GM13976 (cell line): ENCODE measurements around the gene IQCM.

Experiments
- DNase-seq: peaks from one replicate; pipeline ENCODE4 v3.0.0; 2012; ENCODE audit warnings: low spot score
- in situ Hi-C: fragments of 300-500 bp; cut with MboI; formaldehyde crosslinking; loops from one replicate; pipeline ENCODE4 v1.12.0; 2022; ENCODE audit warnings: low sequenced_read_pairs, mixed read lengths, inconsistent platforms; ENCODE audit not compliant: unreplicated experiment
- TF ChIP-seq, protein P1 (sequence below): IDR thresholded peaks from 2 replicates; pipeline ENCODE4 v1.5.1; 2012; ENCODE audit warnings: borderline replicate concordance, mild to moderate bottlenecking; ENCODE audit not compliant: insufficient read depth; ENCODE audit errors: extremely low read depth, missing control alignments, control extremely low read depth

IQCM gene

DNA sequence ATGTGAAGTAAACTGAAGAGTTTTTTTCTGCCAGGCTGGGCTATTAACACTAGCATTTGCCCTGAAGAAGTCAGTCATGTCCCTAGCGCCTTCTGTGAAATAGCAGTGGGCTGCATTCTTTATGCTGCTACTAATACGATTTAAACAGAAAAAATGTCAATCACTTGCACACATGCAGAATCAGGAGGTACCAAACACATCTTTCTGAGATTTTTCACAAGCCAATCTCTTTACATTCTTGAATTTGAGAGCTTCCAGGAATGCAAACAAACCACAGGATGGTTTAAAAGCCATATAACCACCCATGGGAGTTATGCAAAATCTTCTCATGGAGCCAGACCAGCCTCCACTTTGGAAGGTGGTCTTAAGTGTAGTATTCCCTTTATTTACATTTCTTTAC is 220.1 kb downstream of the IQCM start:
- TF ChIP-seq, protein P1, sequence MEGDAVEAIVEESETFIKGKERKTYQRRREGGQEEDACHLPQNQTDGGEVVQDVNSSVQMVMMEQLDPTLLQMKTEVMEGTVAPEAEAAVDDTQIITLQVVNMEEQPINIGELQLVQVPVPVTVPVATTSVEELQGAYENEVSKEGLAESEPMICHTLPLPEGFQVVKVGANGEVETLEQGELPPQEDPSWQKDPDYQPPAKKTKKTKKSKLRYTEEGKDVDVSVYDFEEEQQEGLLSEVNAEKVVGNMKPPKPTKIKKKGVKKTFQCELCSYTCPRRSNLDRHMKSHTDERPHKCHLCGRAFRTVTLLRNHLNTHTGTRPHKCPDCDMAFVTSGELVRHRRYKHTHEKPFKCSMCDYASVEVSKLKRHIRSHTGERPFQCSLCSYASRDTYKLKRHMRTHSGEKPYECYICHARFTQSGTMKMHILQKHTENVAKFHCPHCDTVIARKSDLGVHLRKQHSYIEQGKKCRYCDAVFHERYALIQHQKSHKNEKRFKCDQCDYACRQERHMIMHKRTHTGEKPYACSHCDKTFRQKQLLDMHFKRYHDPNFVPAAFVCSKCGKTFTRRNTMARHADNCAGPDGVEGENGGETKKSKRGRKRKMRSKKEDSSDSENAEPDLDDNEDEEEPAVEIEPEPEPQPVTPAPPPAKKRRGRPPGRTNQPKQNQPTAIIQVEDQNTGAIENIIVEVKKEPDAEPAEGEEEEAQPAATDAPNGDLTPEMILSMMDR, result no peak
- no peak for DNase-seq
- in situ Hi-C loops, result no loop called here

DNA sequence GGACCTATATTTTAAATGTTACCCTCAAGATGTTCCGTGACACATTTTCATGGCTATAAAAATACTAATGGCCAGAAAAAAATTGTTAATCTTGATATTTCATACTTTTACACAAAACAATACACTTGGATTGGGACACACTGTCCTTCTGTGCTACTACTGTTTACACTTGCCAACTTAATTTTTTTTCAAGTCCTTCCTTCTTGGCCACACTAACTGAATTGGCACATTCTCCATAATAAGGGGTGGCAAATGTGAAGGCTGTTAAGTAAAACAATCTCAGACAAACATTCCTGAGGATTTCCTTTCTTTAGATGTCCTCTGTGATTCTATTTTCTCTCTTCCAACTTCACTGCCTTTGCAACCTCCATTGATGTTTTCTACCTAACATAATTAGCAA is 225.8 kb downstream of the IQCM start:
- in situ Hi-C loops, result no loop called here
- DNase-seq, result no peak
- TF ChIP-seq, protein P1, result no peak

DNA sequence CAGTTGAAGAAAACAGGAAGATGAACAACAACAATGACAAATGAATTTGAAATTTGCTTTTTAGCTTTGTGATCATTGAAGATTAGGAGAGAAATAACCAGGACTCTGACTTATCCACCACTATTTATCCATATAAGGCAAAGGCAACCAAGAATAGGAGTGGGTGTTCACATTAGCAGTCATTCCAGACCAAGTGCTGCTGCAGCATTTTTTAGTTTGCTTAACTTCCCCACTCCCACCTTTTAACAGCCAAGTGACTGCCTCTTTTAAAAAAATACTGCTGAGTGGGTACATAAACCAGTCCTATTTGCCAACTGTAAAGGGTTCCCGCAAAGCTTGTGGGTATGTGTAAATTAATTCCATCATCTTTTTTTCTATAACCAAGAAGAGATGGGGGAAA is 230.9 kb downstream of the IQCM start:
- TF ChIP-seq, protein P1, result no peak
- in situ Hi-C loops, result no loop called here
- DNase-seq, result no peak

DNA sequence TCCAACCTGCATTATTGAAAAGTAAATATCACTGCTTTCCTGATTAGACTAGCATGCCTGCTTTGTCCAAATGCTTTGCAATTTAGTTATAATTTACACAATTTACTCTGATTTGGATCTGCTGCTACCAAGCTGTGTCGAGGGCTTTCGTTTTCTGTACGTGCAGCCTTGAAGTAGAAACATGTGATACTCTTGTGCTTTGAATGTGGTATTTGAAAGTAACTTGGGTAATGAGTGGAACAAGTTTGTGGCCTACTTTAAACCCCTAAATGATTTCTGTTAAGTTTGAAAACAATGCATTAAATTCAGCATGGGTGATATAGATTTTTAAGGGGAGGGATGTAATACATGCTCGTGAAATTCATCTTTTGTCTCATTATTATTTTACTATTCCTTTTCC is 240.7 kb downstream of the IQCM start:
- no peak for DNase-seq
- in situ Hi-C loops, result no loop called here
- TF ChIP-seq, protein P1, result no peak

DNA sequence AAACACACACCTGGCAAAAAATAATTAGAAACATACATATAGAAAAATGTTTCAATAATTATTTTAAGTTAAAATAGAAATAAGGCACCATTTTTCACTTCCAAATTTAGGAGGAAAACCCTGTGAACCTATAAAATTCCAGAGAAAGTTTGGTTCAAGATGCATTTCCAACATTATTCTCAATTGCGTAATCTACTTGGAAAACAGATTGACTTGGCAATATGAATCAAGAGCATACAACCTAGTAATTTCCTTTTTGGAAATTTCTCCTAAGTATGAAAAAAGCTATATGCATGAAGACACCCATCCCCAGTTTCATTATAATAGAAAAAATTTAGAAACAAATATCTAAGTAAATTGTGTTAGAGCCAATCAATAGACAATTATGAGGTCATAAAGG is 242.9 kb downstream of the IQCM start:
- in situ Hi-C loops, result no loop called here
- TF ChIP-seq, protein P1, result no peak
- DNase-seq, result no peak

DNA sequence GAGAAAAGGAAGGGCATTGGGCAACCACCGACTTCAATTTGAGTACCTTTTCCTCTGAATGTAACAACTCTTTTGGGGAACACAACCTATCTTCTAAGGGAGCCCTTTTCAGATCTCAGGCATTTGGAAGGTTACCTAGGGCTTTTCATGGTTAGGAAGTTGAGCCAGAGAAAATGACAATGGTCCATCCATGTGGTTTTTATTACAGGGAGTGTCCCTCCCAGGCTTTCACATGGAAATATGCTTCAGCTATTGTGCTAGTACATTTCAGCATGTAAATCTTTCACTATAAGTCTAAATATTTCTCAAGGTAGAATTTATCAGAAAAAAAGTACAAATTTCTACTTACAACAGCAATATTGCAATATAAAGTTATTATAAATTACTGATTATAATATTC is 259.8 kb downstream of the IQCM start:
- in situ Hi-C loops, result no loop called here
- TF ChIP-seq, protein P1, result no peak

DNA sequence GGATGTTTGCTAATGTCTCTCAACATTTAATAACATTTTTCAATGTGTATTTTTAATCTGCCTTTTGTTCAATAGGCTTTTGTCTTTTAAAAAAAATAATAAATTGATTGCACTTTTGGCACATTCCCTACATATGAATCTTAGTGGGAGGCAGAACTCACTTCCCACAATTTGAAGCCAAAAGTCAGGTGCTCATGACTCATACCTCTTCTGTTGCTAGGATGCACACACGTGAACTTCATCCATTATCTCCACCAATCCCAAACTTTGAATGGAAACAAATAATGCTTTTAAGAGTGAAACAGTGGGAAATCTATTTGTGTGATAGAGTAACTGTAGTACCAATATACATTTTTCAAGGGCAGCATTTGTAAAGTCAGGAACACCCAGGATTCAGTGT is 260.5 kb downstream of the IQCM start:
- no peak for DNase-seq
- TF ChIP-seq, protein P1, result no peak
- in situ Hi-C loops, result no loop called here

More for the DNA sequence above, 259.8 kb downstream of the IQCM start:
- DNase-seq, result no peak
